GM12878 (cell line): ENCODE measurements around the gene NKAIN2.

Source experiments
- ATF2 ChIP-seq: IDR thresholded peaks from 2 replicates; pipeline ENCODE4 v1.6.1; 2012; ENCODE audit warnings: low read length, inconsistent platforms
- CEBPZ ChIP-seq: fragments of 150-350 bp; IDR thresholded peaks from 2 replicates; pipeline ENCODE4 v1.6.1; 2016; ENCODE audit warnings: low read depth, low read length
- CTCF ChIP-seq, 3 experiments: IDR thresholded peaks in 2 of 3; conservative IDR thresholded peaks in 1 of 3; 2 replicates each; pipeline ENCODE4 v1.5.1; 2011; ENCODE audit warnings: low read depth in 3 of 3, low read length in 3 of 3, mild to moderate bottlenecking in 3 of 3, control low read depth in 2 of 3, moderate library complexity in 2 of 3, inconsistent platforms in 1 of 3, mixed read lengths in 1 of 3; ENCODE audit not compliant: control insufficient read depth in 2 of 3, insufficient read depth in 1 of 3; ENCODE audit errors: extremely low read depth in 1 of 3
- FOXK2 ChIP-seq: fragments of 450-650 bp; IDR thresholded peaks from 2 replicates; pipeline ENCODE4 v1.6.1; 2017; ENCODE audit warnings: mild to moderate bottlenecking, moderate library complexity
- HDAC6 ChIP-seq: fragments of 200-600 bp; sonication (generic); IDR thresholded peaks from one replicate; pipeline ENCODE4 v1.8.0; 2017; ENCODE audit warnings: antibody characterized with exemption; ENCODE audit not compliant: unreplicated experiment
- JUNB ChIP-seq: IDR thresholded peaks from 2 replicates; pipeline ENCODE4 v1.6.1; 2016; ENCODE audit warnings: antibody characterized with exemption, mild to moderate bottlenecking
- MXI1 ChIP-seq: fragments of 150-350 bp; IDR thresholded peaks from 2 replicates; pipeline ENCODE4 v1.6.1; 2011; ENCODE audit warnings: low read depth, mild to moderate bottlenecking, inconsistent platforms, low read length, improper control_type of control experiment
- NFXL1 ChIP-seq: fragments of 450-650 bp; IDR thresholded peaks from 2 replicates; pipeline ENCODE4 v1.6.1; 2017; ENCODE audit warnings: antibody characterized with exemption, mild to moderate bottlenecking, borderline replicate concordance
- POLR2A ChIP-seq: IDR thresholded peaks from 2 replicates; pipeline ENCODE4 v1.6.1; 2011; ENCODE audit warnings: low read depth, mild to moderate bottlenecking, low read length
- RCOR1 ChIP-seq: conservative IDR thresholded peaks from 2 replicates; pipeline ENCODE4 v1.6.1; 2012; ENCODE audit warnings: low read depth, low read length, improper control_type of control experiment
- ZBTB4 ChIP-seq: fragments of 450-650 bp; formaldehyde crosslinking; IDR thresholded peaks from 2 replicates; pipeline ENCODE4 v1.4.0; 2022; ENCODE audit warnings: mild to moderate bottlenecking, moderate library complexity
- TF ChIP-seq, protein P1 (sequence below): fragments of 450-650 bp; formaldehyde crosslinking; IDR thresholded peaks from 2 replicates; pipeline ENCODE4 v1.4.0; 2020; ENCODE audit warnings: mild to moderate bottlenecking, moderate library complexity

GRCh38 chr6:124339610-124340334, 536.1 kb downstream of the NKAIN2 start:
- TF ChIP-seq NFXL1: no peak
- no peak for TF ChIP-seq ATF2
- no peak for TF ChIP-seq CEBPZ
- no peak for TF ChIP-seq POLR2A
- TF ChIP-seq HDAC6: no peak
- no peak for TF ChIP-seq JUNB
- no peak for TF ChIP-seq MXI1
- no peak for TF ChIP-seq FOXK2
- TF ChIP-seq, protein P1, sequence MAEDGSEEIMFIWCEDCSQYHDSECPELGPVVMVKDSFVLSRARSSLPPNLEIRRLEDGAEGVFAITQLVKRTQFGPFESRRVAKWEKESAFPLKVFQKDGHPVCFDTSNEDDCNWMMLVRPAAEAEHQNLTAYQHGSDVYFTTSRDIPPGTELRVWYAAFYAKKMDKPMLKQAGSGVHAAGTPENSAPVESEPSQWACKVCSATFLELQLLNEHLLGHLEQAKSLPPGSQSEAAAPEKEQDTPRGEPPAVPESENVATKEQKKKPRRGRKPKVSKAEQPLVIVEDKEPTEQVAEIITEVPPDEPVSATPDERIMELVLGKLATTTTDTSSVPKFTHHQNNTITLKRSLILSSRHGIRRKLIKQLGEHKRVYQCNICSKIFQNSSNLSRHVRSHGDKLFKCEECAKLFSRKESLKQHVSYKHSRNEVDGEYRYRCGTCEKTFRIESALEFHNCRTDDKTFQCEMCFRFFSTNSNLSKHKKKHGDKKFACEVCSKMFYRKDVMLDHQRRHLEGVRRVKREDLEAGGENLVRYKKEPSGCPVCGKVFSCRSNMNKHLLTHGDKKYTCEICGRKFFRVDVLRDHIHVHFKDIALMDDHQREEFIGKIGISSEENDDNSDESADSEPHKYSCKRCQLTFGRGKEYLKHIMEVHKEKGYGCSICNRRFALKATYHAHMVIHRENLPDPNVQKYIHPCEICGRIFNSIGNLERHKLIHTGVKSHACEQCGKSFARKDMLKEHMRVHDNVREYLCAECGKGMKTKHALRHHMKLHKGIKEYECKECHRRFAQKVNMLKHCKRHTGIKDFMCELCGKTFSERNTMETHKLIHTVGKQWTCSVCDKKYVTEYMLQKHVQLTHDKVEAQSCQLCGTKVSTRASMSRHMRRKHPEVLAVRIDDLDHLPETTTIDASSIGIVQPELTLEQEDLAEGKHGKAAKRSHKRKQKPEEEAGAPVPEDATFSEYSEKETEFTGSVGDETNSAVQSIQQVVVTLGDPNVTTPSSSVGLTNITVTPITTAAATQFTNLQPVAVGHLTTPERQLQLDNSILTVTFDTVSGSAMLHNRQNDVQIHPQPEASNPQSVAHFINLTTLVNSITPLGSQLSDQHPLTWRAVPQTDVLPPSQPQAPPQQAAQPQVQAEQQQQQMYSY: no peak
- no peak for TF ChIP-seq ZBTB4 (CRISPR knock-in tag)
- no peak for TF ChIP-seq CTCF (IDR thresholded peaks at IDR 0.05 in 2 of 3, conservative IDR thresholded peaks at IDR 0.05 in 1 of 3; ENCODE audit: control insufficient read depth in 2 of 3, extremely low read depth in 1 of 3, insufficient read depth in 1 of 3, low read depth in 3 of 3, low read length in 3 of 3)
- TF ChIP-seq RCOR1: no peak
